ENCODE results near the gene XIRP2.

Gene XIRP2

GRCh38 chr2:167110345-167110744 lies 222.1 kb downstream of the XIRP2 start:
- H3K36me3 ChIP-seq (ENCODE audit: insufficient read depth): no peaks in the 10 kb centered on the region
- H3K9ac ChIP-seq: no peak overlapping the region
- no peak for TF ChIP-seq CTCF (conservative IDR thresholded peaks at IDR 0.05; ENCODE audit: low read depth, low read length)
- no peaks in the 10 kb centered on the region for H3K79me2 ChIP-seq (ENCODE audit: insufficient read depth, low read depth)
- H3K4me2 ChIP-seq: no peak overlapping the region
- no peaks in the 10 kb centered on the region for H3K27me3 ChIP-seq (ENCODE audit: insufficient read depth, low read depth)
- H3K27ac ChIP-seq: no peak overlapping the region
- H3K4me1 ChIP-seq (ENCODE audit: low read depth, poor library complexity, severe bottlenecking): no peaks in the 10 kb centered on the region
- H4K20me1 ChIP-seq (ENCODE audit: insufficient read depth): no peaks in the 10 kb centered on the region
- no peak overlapping the region for H2AFZ ChIP-seq (ENCODE audit: low read depth)
- no peak overlapping the region for H3K4me3 ChIP-seq (IDR thresholded peaks at IDR 0.05; ENCODE audit: insufficient read depth, low read depth, low read length)

- H3K27ac ChIP-seq: no peak overlapping the region
- H3K4me1 ChIP-seq (ENCODE audit: low read depth, poor library complexity, severe bottlenecking): no peaks in the 10 kb centered on the region
- no peaks in the 10 kb centered on the region for H3K36me3 ChIP-seq (ENCODE audit: insufficient read depth)
- H2AFZ ChIP-seq (ENCODE audit: low read depth): no peak overlapping the region
- no peaks in the 10 kb centered on the region for H4K20me1 ChIP-seq (ENCODE audit: insufficient read depth)
- H3K4me3 ChIP-seq (IDR thresholded peaks at IDR 0.05; ENCODE audit: insufficient read depth, low read depth, low read length): no peak overlapping the region
- H3K9ac ChIP-seq: no peak overlapping the region
- no peak for TF ChIP-seq CTCF (conservative IDR thresholded peaks at IDR 0.05; ENCODE audit: low read depth, low read length)
- no peak overlapping the region for H3K4me2 ChIP-seq
- no peaks in the 10 kb centered on the region for H3K79me2 ChIP-seq (ENCODE audit: insufficient read depth, low read depth)
- H3K27me3 ChIP-seq (ENCODE audit: insufficient read depth, low read depth): no peaks in the 10 kb centered on the region
Measured at GRCh38 chr2:167114018-167114417, 225.7 kb downstream of the XIRP2 start.

GRCh38 chr2:167115541-167115940 lies 227.3 kb downstream of the XIRP2 start:
- Histone ChIP-seq H2AFZ (ENCODE audit: low read depth) (no peak overlapping the region), H4K20me1 (ENCODE audit: insufficient read depth) (no peaks in the 10 kb centered on the region), H3K9ac (no peak overlapping the region), H3K4me2 (no peak overlapping the region), H3K36me3 (ENCODE audit: insufficient read depth) (no peaks in the 10 kb centered on the region), H3K27me3 (ENCODE audit: insufficient read depth, low read depth) (no peaks in the 10 kb centered on the region), H3K4me1 (ENCODE audit: low read depth, poor library complexity, severe bottlenecking) (no peaks in the 10 kb centered on the region), H3K4me3 (IDR thresholded peaks at IDR 0.05; ENCODE audit: insufficient read depth, low read depth, low read length) (no peak overlapping the region), H3K79me2 (ENCODE audit: insufficient read depth, low read depth) (no peaks in the 10 kb centered on the region), H3K27ac (no peak overlapping the region)
- no peak for TF ChIP-seq CTCF (conservative IDR thresholded peaks at IDR 0.05; ENCODE audit: low read depth, low read length)

GRCh38 chr2:167122389-167122788 lies 234.1 kb downstream of the XIRP2 start:
- Histone ChIP-seq H3K27ac (no peak overlapping the region), H3K9ac (no peak overlapping the region), H3K4me3 (IDR thresholded peaks at IDR 0.05; ENCODE audit: insufficient read depth, low read depth, low read length) (no peak overlapping the region), H3K36me3 (ENCODE audit: insufficient read depth) (no peaks in the 10 kb centered on the region), H3K4me1 (ENCODE audit: low read depth, poor library complexity, severe bottlenecking) (no peaks in the 10 kb centered on the region), H3K27me3 (ENCODE audit: insufficient read depth, low read depth) (no peaks in the 10 kb centered on the region), H4K20me1 (ENCODE audit: insufficient read depth) (no peaks in the 10 kb centered on the region), H3K79me2 (ENCODE audit: insufficient read depth, low read depth) (no peaks in the 10 kb centered on the region), H2AFZ (ENCODE audit: low read depth) (no peak overlapping the region), H3K4me2 (no peak overlapping the region)
- no peak for TF ChIP-seq CTCF (conservative IDR thresholded peaks at IDR 0.05; ENCODE audit: low read depth, low read length)

GRCh38 chr2:167126165-167126564 lies 237.9 kb downstream of the XIRP2 start:
- H3K27me3 ChIP-seq (ENCODE audit: insufficient read depth, low read depth): no peaks in the 10 kb centered on the region
- TF ChIP-seq CTCF (conservative IDR thresholded peaks at IDR 0.05; ENCODE audit: low read depth, low read length): no peak
- no peak overlapping the region for H2AFZ ChIP-seq (ENCODE audit: low read depth)
- no peak overlapping the region for H3K9ac ChIP-seq
- no peaks in the 10 kb centered on the region for H3K4me1 ChIP-seq (ENCODE audit: low read depth, poor library complexity, severe bottlenecking)
- no peak overlapping the region for H3K4me2 ChIP-seq
- no peaks in the 10 kb centered on the region for H4K20me1 ChIP-seq (ENCODE audit: insufficient read depth)
- no peaks in the 10 kb centered on the region for H3K36me3 ChIP-seq (ENCODE audit: insufficient read depth)
- H3K27ac ChIP-seq: no peak overlapping the region
- no peak overlapping the region for H3K4me3 ChIP-seq (IDR thresholded peaks at IDR 0.05; ENCODE audit: insufficient read depth, low read depth, low read length)
- H3K79me2 ChIP-seq (ENCODE audit: insufficient read depth, low read depth): no peaks in the 10 kb centered on the region
